HG03378 (cell line): ENCODE results near the gene FXYD6.
A peak's percentile ranks its signal among the peaks of the same experiment; 100 is the strongest.

Source experiments
- ATAC-seq: cut with Tn5 transposase; IDR thresholded peaks from one replicate; pipeline ENCODE4 v1.9.1; 2021; ENCODE audit warnings: mild to moderate bottlenecking, moderate library complexity; ENCODE audit not compliant: unreplicated experiment

FXYD6 gene

DNA sequence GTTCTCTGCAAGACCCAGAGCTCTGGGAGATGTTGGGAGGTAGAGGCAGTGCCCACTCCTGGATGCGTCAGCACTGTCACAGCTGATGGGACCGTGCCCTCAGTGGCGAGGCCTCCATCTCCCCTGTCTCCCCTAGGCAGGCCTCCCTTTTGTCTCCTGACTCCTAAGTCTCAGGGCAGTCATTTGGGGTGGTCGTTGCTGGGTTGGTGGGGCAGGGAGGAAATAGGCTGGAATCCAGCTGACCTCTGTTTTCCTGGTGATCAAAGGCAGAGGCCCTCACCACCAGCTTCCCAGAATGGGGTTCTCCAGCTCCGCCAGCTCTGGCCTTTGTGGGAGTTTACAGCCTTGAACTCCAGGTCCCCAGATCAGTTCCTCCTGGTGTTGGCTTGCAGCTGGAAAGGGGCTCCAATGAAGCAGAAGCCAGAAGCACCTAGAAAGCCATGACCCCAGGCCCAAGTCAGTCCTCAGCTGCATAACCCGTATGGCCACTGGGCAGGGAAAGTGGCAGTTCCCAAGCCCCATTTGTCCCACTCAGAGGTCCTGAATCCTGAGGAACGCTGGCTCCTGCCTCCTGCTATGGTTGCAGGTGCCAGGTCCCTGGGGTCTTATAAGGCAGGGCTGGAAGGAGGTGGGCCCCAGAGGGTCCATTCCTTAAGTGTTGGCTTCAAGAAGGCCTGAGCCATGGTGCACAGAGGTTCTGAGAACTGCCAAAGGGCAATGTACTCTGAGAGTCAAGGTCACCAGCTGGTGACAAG is 44.6 kb downstream of the FXYD6 start:
- ATAC-seq = no peak

- no peak for ATAC-seq
These were observed 45.6 kb downstream of the FXYD6 start for GRCh38 chr11:117830674-117831351.

- ATAC-seq = no peak
These were observed 46.4 kb downstream of the FXYD6 start for GRCh38 chr11:117830072-117830471.

GRCh38 chr11:117829369-117829725 is 47.1 kb downstream of the FXYD6 start:
- no peak for ATAC-seq

DNA sequence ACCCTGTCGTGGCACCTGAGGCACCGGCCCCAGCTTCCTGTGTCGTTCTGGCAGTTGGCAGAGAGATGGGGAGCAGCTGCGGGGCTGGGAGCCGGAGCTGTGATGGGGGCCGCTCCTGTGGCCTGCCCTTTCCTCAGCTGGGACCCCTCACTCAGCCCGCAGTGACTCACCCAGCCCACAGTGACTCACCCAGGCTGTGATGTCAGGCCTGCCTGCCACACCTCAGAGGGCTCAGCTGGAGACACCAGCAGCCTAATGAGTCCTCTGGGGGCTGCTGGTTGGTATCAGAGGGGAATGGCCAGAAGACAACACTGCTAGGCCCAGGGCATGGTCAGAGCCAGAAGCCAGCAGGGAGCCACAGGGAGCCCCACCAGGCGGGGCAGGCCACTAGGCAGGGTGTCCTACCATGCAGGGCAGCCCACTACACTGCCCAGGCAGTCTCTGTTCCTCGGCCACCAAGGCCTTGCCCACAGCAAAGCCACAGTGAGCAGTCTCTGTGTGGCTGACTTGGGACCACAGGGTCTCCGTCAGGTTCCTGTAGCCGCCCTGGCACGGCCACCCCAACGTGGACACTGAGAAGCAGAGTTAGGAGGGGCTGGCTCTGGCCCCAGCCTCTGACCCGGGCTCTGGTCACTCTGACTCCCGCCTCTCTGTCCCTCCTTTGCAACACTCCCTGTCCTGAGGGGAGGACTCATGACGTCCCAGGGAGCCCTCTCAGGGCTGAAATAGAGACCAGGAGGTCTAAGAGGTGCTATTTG is 47.7 kb downstream of the FXYD6 start:
- ATAC-seq = peak; percentile 44

DNA sequence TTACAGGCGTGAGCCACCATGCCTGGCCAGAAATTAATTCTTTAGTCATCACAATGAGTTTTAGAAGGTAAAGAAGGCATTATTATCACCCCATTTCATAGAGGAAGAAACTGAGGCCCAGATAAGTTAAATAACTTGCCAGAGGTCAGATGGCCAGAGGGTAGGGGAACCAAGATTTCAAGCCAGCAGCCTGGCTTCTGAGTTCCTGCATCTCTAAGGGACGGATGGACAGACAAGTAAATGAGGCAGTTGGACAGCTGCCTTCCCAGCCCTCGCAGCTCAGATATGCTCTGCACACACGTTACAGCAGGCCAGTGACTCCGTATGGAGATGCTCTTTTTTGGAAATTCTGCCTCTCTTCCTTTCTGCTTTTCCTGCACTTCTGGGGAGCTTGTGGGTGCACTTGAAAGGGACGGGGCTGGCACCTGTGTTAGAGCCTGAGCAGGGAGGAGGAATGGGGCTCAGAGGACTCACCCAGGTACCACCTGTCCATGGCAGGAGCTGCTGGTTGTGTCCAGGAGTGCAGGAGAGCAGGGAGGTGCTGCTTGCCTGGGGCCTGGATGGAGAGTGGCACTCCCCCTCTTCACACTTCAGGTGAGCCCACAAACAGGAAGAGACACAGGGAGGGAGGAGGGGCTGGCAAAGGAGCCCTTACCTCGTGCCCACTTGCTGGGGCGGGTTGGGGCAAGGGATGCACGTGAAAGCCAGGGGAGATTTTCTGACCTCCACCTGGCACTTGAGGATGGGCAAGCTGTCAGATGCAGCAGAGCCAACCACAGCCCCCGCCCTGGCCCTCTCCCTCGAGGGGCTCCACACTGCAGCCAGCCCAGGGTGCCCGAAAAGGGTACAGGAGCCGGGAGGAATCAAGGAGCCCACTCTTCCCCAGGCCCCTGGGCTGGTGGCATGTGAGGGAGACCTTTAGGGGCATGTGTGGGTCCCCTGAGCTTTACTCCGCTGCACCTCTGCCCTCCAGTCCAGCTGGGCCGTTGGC is 48.6 kb downstream of the FXYD6 start:
- ATAC-seq = no peak

- ATAC-seq = no peak
These were observed 49.6 kb downstream of the FXYD6 start for GRCh38 chr11:117826832-117827231.

- no peak for ATAC-seq
These were observed 50.3 kb downstream of the FXYD6 start for GRCh38 chr11:117826190-117826570.

DNA sequence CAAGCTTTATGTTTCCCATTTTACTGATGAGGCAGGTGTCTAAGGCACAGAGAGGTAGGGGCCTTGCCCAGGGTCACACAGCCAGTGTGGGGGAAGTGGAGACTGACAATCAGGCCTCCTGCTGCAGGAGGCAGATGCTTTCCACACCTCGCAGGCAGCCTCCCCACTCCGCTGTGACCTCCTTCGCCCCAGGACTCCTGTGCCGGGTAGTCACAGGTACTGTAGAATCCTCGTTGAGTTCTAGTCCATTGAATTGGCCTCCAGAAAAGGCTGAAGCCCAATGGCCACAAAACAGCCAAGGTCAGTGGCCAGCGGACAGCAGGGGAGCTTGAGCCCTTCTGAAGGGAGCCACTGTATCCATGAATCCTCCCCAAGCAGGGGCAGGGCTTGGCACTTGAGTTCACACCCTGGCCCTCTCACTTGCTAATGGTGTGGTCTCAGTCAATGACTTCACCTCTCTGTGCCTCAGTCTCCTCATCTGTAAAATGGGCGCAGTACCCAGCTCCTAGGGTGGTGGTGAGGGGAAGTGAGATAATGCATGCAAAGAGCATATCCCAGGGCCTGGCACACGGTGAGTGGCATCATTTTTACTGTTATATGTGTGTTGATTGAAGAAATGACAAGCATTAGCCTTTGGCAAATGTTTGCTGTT is 50.8 kb downstream of the FXYD6 start:
- ATAC-seq = no peak

GRCh38 chr11:117824571-117825537 is 51.6 kb downstream of the FXYD6 start, which contains the start of gene FXYD2:
Gene FXYD2, minus strand, starts transcription at chr11:117824744. Its CDS starts 66 bp downstream, at chr11:117824678.
- ATAC-seq = no peak

DNA sequence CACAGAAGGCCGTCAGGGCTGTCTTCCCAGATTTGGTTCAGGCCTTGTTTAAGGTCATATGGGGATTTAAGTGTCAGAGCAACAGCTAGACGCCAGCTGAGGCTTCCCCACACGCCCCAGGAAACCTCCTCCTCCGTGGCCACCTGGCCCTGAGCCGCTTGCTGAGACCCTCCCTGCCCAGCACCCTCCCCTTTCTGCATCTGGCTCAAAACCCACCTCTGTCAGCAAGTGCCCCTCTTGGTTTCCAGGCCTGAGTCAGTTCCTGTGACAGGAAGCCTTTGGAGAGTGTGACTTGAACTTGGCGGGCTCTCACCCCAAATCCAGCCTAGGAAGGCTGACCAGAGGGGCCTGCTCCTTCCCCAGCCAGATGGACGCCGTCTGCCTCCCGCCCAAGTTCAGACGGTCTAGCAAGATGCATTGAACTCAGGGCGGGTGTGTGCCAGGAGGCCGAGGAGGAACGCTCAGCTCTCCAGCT is 52.5 kb downstream of the FXYD6 start:
- ATAC-seq = no peak

DNA sequence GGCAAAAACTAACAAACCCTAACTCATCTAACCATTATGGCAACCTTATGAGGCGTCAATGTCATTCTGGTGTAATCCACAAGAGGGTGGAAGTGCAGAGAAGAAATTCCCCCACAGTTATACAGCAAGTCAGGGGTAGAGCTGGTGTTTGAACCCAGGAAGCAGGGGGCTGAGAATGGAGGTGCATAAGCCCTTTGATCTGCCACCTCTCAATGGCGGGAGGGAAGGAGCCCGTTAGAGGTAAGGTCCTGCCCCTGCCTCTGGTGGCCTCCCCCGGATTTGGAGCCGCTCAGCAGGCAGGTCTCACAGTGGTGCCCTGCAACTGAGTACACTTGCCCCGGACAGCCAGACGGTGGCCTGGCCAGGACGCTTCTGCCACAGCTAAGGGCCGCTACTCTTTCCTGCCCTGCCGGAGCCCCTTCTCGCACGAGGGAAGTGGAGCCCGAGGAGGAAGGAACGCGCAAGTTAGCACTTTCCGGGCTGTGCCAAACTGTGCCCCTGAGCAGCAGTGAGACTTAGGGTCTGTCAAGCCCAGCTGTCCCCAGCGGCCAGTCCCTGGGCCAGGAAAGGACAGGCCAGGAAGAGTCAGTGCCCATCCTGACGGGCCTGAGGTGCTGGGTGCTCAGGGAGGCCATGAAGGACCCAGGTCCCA is 53.0 kb downstream of the FXYD6 start:
- no peak for ATAC-seq

DNA sequence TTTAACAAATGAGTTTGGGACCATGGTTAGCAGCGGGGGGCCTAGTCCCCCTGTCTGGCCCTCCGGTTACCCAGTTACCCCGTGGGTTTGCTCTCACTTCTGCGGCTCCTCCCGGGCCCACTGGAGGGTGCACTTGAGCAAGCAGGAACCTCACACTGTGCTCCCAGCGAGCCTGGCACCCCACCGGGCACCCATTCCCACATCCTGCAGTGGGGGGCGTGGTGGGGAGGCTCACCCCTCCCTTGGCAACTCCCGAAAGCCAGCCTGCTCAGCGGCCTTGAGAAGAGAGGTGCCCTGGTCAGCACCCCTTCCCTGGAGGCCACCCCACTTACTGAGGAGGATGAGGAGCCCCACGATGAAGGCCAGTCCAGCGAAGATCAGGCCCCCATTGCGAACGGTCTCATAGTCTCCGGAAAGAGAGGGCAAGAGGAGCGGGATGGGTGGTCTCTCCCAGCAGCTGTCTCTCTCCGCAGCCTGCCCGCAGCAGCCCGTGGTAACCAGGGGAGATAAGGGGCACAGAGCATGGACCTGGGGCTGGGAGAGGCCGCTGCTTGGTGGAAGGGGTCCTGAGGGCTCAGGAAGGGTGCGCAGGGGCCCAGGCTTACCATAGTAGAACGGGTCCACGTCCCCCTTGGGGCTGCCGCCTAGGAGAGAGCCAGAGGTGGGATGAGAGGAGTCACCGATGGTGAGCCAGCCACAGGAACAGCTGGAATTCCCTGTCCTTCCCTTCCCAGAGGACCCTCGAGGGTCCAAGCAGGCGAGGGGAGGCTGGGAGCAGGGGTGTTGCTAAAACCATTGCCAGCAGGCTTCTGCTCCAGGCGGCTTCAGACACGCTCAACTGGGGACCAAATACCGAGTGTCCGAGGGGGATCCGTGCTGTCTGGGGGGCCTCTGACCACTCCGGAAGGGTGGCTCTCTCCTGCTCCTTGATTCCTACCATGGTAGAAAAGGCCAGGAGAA is 54.1 kb downstream of the FXYD6 start:
- no peak for ATAC-seq

DNA sequence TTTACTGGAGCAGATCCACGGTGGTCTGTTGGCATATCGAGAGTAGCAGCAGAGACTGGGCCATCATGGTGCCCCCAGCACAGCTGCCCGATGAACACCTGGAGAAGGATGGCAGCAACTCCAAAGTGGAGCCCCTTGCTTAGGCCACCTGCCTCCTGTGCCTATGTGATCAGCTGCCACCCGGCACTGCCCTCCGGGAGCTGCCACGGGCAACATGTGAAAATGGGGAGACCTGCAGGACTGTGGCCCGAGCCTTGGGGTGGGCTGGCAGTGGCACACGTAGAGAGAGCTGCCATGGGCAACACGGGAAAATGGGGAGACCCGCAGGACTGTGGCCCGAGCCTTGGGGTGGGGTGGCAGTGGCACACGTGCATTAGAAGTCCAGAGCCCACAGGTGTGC is 55.0 kb downstream of the FXYD6 start:
- no peak for ATAC-seq

DNA sequence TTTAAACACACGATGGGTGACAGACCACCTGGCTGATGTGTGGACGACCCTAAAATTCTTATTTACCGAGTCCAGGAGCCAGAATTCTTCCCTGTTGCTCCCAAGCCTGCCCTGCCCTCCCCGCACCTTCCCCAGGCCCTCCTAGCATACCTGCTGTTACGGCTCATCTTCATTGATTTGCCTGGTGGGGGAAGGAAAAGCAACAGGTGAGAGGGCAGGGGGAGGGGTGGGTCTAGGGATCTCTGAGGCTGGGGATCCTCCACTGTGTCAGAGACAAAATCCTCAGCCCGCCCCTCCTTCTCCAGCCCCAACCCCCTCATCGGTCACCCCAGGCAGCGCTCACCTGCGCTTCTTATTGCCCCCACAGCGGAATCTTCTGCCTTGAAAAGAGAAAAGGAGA is 55.9 kb downstream of the FXYD6 start:
- no peak for ATAC-seq

GRCh38 chr11:117820071-117820470 is 56.4 kb downstream of the FXYD6 start:
- no peak for ATAC-seq
